Glutamatergic neuron (in vitro differentiated cells): ENCODE results near the gene ALG3. TPM values are rescaled to one million over a fixed set of nuclear protein-coding genes. Genes with fewer than 3 reads are reported as not detected.
A peak's percentile ranks its signal among the peaks of the same experiment; 100 is the strongest.

Experiments
- DNase-seq: peaks from one replicate; pipeline ENCODE4 v3.0.0; 2022
- H3K27ac Mint-ChIP-seq: one replicate; pipeline ENCODE4 v1.8.0; 2020; ENCODE audit warnings: mild to moderate bottlenecking, mixed read lengths, inconsistent platforms; ENCODE audit not compliant: unreplicated experiment
- H3K27me3 Mint-ChIP-seq: one replicate; pipeline ENCODE4 v1.8.0; 2020; ENCODE audit warnings: mild to moderate bottlenecking, moderate library complexity, mixed read lengths, inconsistent platforms; ENCODE audit not compliant: unreplicated experiment
- H3K36me3 Mint-ChIP-seq: one replicate; pipeline ENCODE4 v1.8.0; 2020; ENCODE audit warnings: mild to moderate bottlenecking, mixed read lengths, inconsistent platforms; ENCODE audit not compliant: unreplicated experiment
- H3K4me1 Mint-ChIP-seq: one replicate; pipeline ENCODE4 v1.8.0; 2020; ENCODE audit warnings: mild to moderate bottlenecking, low read depth, mixed read lengths, inconsistent platforms; ENCODE audit not compliant: unreplicated experiment
- H3K4me3 Mint-ChIP-seq: one replicate; pipeline ENCODE4 v1.8.0; 2020; ENCODE audit warnings: mild to moderate bottlenecking, mixed read lengths, inconsistent platforms; ENCODE audit not compliant: unreplicated experiment
- H3K9me3 Mint-ChIP-seq: one replicate; pipeline ENCODE4 v1.8.0; 2020; ENCODE audit warnings: mild to moderate bottlenecking, moderate library complexity, mixed read lengths, inconsistent platforms; ENCODE audit not compliant: unreplicated experiment
- CTCF ChIP-seq: fragments of 200-600 bp; sonication (generic); IDR thresholded peaks from one replicate; pipeline ENCODE4 v1.5.0; 2021; ENCODE audit not compliant: partially characterized antibody, unreplicated experiment
- total RNA-seq: library from RNA; stranded (reverse); fragmentation: NEBNext Ultra II Directional; extraction: Animal tissue kit (Norgen Biotek cat#: 25700); gene quantifications from one replicate; pipeline ENCODE4 v1.2.1, GENCODE V29; 2021; ENCODE audit not compliant: unreplicated experiment

Gene ALG3
- total RNA-seq, 1 donor from 2014 or later = 26.5 TPM

- Mint-ChIP-seq H3K36me3 (no peaks in the 10 kb centered on the region), H3K27ac (no peak overlapping the region), H3K4me1 (peaks cover 27% of the 10 kb centered on the region), H3K4me3 (peak overlapping the region; percentile 74), H3K9me3 (peaks cover 17% of the 10 kb centered on the region), H3K27me3 (peaks cover 15% of the 10 kb centered on the region)
- TF ChIP-seq CTCF = no peak
- DNase-seq = no peak
Observed at GRCh38 chr3:184231671-184232070, 17.1 kb downstream of the ALG3 start.

- no peaks in the 10 kb centered on the region for H3K36me3 Mint-ChIP-seq
- peak overlapping the region; percentile 74 for H3K4me3 Mint-ChIP-seq
- peak; percentile 38 for DNase-seq
- H3K27ac Mint-ChIP-seq = peak overlapping the region; percentile 5
- TF ChIP-seq CTCF = no peak
- peaks cover 15% of the 10 kb centered on the region for H3K9me3 Mint-ChIP-seq
- peaks cover 26% of the 10 kb centered on the region for H3K4me1 Mint-ChIP-seq
- H3K27me3 Mint-ChIP-seq = peaks cover 14% of the 10 kb centered on the region
Observed at GRCh38 chr3:184230603-184231528, 17.9 kb downstream of the ALG3 start.

- peaks cover 13% of the 10 kb centered on the region for H3K9me3 Mint-ChIP-seq
- no peak overlapping the region for H3K4me3 Mint-ChIP-seq
- no peaks in the 10 kb centered on the region for H3K36me3 Mint-ChIP-seq
- peaks cover 11% of the 10 kb centered on the region for H3K27me3 Mint-ChIP-seq
- H3K27ac Mint-ChIP-seq = no peak overlapping the region
- H3K4me1 Mint-ChIP-seq = peaks cover 19% of the 10 kb centered on the region
- no peak for TF ChIP-seq CTCF
- DNase-seq = peak; percentile 43
Observed at GRCh38 chr3:184230081-184230602, 18.6 kb downstream of the ALG3 start.

DNA sequence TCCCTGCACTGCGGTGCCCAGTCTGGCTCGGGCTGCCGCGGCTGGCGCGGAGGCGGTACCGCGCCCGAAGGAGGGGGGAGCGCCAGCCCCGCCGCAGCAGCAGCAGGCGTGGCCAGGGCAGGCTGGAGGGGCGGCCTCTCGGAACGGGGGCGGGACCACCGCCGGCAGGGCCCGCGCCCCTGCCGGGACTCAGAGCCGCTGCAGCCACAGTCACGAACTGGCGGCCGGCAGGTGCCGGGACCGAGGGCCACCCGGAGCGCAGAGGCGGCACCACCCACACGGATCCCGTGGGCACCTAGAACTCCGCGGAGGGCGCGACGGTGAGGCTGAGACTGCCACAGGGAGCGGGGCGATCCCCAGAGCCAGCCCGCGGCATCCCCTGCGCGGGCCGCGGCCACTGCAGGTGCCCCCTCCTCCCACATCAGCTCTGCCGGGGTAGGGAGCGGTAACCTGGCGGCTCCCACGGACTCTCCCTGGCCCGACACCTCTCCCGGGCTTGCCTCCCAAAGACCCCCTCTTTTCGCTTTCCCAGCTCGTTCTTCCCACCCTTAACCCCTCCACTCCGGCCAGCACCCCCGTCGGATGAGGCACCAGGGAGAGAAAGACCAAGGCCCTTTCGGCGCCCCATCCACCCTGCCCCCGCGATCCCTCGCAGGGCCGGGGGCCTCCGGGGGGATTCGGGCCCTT, 19.2 kb downstream of the ALG3 start, which contains the start of gene VWA5B2:
Gene VWA5B2 (plus strand): TSS at position 192 of the 687 bp plus-strand sequence. CDS start 944 bp downstream, outside the sequence.
- Mint-ChIP-seq H3K36me3 (no peaks in the 10 kb centered on the region), H3K27ac (no peak within 1 kb of the TSS), H3K4me1 (peaks cover 13% of the 10 kb centered on the region), H3K4me3 (peak within 1 kb of the TSS; percentile 82), H3K9me3 (peaks cover 13% of the 10 kb centered on the region), H3K27me3 (peaks cover 11% of the 10 kb centered on the region)
- DNase-seq = peak; percentile 85
- peak; percentile 38 for TF ChIP-seq CTCF
